HG03439 (cell line): ENCODE measurements around the gene NME5.
"Not testable (repeated sequence)": the region's sequence is repeated elsewhere in the genome, so short reads cannot be mapped to it uniquely, and the experiment has no call there.

Experiments
- ATAC-seq: cut with Tn5 transposase; IDR thresholded peaks from one replicate; pipeline ENCODE4 v1.9.1; 2021; ENCODE audit warnings: mild to moderate bottlenecking, moderate library complexity; ENCODE audit not compliant: unreplicated experiment

NME5 gene

GRCh38 chr5:138083702-138084101 is 55.5 kb downstream of the NME5 start, which contains the start of gene WNT8A:
Gene WNT8A (plus strand): TSS chr5:138084033. CDS start chr5:138084128, 95 bp downstream.
- no peak for ATAC-seq

- no peak for ATAC-seq
These were observed 57.2 kb downstream of the NME5 start for GRCh38 chr5:138082033-138082432.

DNA sequence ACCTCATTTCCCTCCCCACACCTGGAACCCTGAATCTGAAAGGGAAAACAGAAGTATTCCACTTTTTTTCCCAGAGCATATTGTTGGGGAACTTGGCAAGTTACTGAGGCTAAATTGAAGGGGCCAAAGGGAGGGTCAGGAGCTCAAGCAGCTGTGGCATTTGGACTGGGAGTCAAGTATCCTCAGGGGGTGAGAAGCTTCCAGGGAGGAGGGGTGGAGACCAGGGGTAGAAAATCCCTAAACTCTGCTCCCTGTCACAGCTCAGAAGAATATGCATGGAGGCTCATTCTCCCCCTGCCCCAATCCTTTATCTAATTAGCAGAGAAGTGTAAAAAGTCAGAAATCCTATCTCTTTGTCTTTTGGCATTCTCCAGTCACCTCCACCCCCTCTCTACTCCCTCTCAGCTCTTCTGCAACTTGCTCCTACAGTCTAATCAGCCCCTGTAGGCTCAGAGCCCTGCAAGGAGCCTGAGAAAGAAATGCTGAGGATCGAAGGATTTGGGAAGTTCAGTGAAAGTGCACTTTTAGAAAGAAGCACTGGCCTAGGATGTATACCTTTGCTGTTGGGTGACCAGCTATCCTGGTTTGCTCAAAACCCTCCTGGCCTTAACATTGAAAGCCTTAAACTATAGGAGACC is 61.1 kb downstream of the NME5 start:
- ATAC-seq = no peak

- no peak for ATAC-seq
These were observed 62.0 kb downstream of the NME5 start for GRCh38 chr5:138077064-138077696.

GRCh38 chr5:138070026-138070425 is 69.2 kb downstream of the NME5 start:
- ATAC-seq = not testable (repeated sequence)

DNA sequence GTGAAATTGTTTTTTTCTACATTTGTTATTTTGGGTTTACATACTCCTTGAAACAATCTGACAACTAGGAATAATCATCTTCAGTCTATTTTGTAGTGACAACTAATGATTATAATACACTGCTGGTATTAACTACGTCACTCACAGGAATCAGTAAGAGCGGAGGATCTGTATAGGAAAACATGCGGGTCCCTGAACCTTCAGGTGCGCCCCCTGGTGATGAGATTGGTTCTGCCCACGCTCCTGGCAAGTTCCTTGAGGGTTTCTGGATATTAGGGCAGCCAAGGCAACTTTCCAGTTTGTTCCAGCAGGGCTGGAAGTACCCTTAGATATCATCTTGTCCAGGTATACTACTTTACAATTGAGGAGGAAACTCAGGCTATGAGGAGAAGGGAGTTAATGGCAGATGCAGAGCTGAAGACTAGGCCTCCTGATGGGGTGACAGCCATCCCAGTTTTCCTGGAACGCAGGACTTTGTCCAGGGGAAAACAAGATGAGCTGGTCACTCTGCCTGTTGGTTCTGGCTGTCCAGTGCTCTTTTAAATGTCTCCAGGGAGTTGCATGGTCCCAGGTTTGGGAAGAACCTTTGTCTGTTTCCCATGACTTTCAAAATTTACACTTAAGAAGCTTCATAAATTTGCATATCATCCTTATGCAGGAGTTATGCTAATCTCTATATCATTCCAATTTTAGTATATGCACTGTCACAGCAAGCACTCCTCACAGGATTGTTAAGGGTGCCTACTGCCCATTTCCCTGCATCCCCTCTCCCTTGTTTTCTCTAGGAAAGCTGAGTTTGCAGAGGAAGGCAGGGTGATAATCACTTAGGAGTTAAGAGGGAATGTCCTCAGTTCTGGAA is 70.3 kb downstream of the NME5 start:
- ATAC-seq = no peak

GRCh38 chr5:138067945-138068344 is 71.3 kb downstream of the NME5 start:
- no peak for ATAC-seq
